GM21447 (cell line): ENCODE results near the gene HCCS.
A peak's percentile ranks its signal among the peaks of the same experiment; 100 is the strongest.

ENCODE experiments used
- ATAC-seq: cut with Tn5 transposase; IDR thresholded peaks from one replicate; pipeline ENCODE4 v1.9.1; 2021; ENCODE audit not compliant: unreplicated experiment

HCCS gene

GRCh38 chrX:11111037-11111851 is at the start of gene HCCS:
TSS of gene HCCS (plus strand) at chrX:11111332. CDS start at chrX:11112061, 729 bp downstream.
- ATAC-seq = peak; percentile 92

- ATAC-seq = no peak
These were observed 46.9 kb upstream of the HCCS start for GRCh38 chrX:11064276-11064675.

GRCh38 chrX:11064851-11065600 is 46.1 kb upstream of the HCCS start:
- ATAC-seq = no peak

- no peak for ATAC-seq
These were observed 44.3 kb upstream of the HCCS start for GRCh38 chrX:11066812-11067211.

- ATAC-seq = no peak
These were observed 37.8 kb upstream of the HCCS start for GRCh38 chrX:11073381-11073780.

GRCh38 chrX:11080741-11081305 is 30.3 kb upstream of the HCCS start:
- no peak for ATAC-seq

- no peak for ATAC-seq
These were observed 29.6 kb upstream of the HCCS start for GRCh38 chrX:11081511-11081910.

GRCh38 chrX:11085305-11085704 is 25.8 kb upstream of the HCCS start:
- ATAC-seq = no peak

- ATAC-seq = no peak
These were observed 21.3 kb upstream of the HCCS start for GRCh38 chrX:11089802-11090201.

- no peak for ATAC-seq
These were observed 13.2 kb upstream of the HCCS start for GRCh38 chrX:11097933-11098332.

GRCh38 chrX:11099465-11099864 is 11.7 kb upstream of the HCCS start:
- no peak for ATAC-seq

- ATAC-seq = no peak
These were observed 10.7 kb upstream of the HCCS start for GRCh38 chrX:11100281-11101035.

- ATAC-seq = no peak
These were observed 8.1 kb upstream of the HCCS start for GRCh38 chrX:11103006-11103405.

- ATAC-seq = no peak
These were observed 7.4 kb upstream of the HCCS start for GRCh38 chrX:11103751-11104150.

- no peak for ATAC-seq
These were observed 6.1 kb upstream of the HCCS start for GRCh38 chrX:11105080-11105479.

- no peak for ATAC-seq
These were observed 2.7 kb upstream of the HCCS start for GRCh38 chrX:11108253-11108941.

- ATAC-seq = no peak
These were observed 1.2 kb upstream of the HCCS start for GRCh38 chrX:11109968-11110367.

- ATAC-seq = no peak
These were observed 815 bp downstream of the HCCS start for GRCh38 chrX:11111947-11112346.

GRCh38 chrX:11113731-11114130 is 2.6 kb downstream of the HCCS start:
- no peak for ATAC-seq

GRCh38 chrX:11117745-11118144 is 6.6 kb downstream of the HCCS start:
- ATAC-seq = no peak
